ENCODE measurements around the gene LDLRAD4. TPM values are rescaled to one million over a fixed set of nuclear protein-coding genes. Genes with fewer than 3 reads are reported as not detected.

LDLRAD4 gene
- total RNA-seq, 1 donor from 2014 or later, result 18.3 TPM

DNA sequence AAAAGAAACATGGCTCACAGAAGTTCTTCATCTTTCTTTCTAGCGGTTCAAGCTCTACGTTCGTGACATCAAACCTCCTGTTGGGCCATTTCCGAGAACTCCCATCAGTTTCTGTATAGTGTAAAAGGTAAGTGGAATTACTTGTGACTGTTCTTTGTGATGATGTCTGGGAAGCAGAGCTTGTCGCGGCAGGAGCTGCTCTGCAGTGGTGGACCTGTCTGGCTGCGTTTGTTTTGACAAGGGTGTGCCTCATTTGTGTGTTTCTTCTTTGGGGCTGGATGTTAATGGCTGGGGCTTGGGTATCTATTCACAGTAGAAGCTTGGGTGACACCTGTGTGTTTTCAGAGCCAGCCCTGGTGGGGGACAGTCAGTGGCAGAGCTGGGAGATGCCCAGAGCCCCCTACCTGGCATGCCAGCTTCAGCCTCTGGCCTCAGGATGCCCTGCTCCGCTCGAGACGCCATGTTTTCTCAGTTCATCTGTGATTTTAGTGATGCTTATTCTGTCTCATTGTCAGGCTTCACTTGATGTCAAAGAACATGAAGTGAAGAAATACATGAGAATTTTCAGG is 59.6 kb downstream of the LDLRAD4 start:
- Histone ChIP-seq H3K9me3 (ENCODE audit: control insufficient read depth in 3 of 3, low read length in 3 of 3) (no peaks in the 10 kb centered on the region), H3K9ac (ENCODE audit: low read depth in 1 of 3, low read length in 3 of 3) (no peak overlapping the region), H3K4me3 (ENCODE audit: low read length in 3 of 3) (no peak overlapping the region), H3K36me3 (ENCODE audit: control insufficient read depth in 3 of 3, insufficient read depth in 3 of 3, low read length in 3 of 3) (peaks cover 4 to 9% (median 7%) of the 10 kb centered on the region in 3 donors), H3K27ac (ENCODE audit: low read depth, low read length) (no peak overlapping the region), H3K27me3 (ENCODE audit: control insufficient read depth in 3 of 3, insufficient read depth in 3 of 3, low read length in 3 of 3) (no peaks in the 10 kb centered on the region), H3K4me1 (ENCODE audit: control insufficient read depth in 3 of 3, insufficient read depth in 3 of 3, low read length in 3 of 3) (peaks cover 5 to 6% (median 5%) of the 10 kb centered on the region in 3 donors)

DNA sequence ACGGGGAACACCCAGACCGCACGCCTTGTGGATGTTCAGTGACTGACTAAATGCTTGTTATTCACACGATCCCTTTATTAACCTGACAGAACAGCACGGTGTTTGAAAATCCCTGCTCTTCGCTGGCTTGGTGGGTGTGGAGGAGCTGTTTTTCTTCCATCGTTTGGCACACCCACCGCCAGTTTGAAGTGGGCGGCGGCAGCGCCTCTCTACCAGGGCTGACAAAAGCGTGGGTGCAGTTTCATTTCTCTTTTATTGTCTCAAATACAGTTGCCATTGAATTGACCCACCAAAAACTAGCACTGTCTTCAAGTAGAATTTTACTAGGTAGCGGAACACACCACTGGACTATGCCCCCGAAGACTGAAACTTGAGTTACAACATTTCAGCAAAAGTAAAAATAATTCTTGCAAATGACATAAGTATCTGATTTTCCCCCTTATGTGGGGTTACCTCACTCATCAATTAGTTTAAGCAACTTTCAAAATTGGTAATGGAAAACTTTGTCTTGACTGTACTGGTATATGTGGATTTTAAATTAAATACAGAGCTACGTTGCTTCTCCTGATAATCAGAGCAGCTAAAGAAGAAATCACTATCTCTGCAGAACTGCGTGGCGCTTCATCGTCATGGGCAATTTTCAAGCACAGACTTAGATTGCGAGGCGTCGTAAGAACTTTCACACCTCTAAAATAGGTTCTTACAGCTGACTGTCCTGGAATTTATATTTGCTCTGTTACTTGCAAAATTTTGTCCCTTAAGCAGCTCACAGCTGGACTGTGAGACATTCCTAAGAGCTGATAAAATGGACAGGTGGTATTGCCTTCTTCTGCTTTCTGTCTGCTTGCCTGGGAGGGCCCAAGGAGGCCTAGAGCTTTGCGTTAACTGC is 60.9 kb downstream of the LDLRAD4 start:
- Histone ChIP-seq H3K4me1 (ENCODE audit: control insufficient read depth in 3 of 3, insufficient read depth in 3 of 3, low read length in 3 of 3) (peaks cover 5 to 6% (median 5%) of the 10 kb centered on the region in 3 donors), H3K9me3 (ENCODE audit: control insufficient read depth in 3 of 3, low read length in 3 of 3) (no peaks in the 10 kb centered on the region), H3K9ac (ENCODE audit: low read depth in 1 of 3, low read length in 3 of 3) (no peak overlapping the region), H3K27me3 (ENCODE audit: control insufficient read depth in 3 of 3, insufficient read depth in 3 of 3, low read length in 3 of 3) (no peaks in the 10 kb centered on the region), H3K27ac (ENCODE audit: low read depth, low read length) (no peak overlapping the region), H3K36me3 (ENCODE audit: control insufficient read depth in 3 of 3, insufficient read depth in 3 of 3, low read length in 3 of 3) (peaks cover 4 to 9% (median 7%) of the 10 kb centered on the region in 3 donors), H3K4me3 (ENCODE audit: low read length in 3 of 3) (no peak overlapping the region)

DNA sequence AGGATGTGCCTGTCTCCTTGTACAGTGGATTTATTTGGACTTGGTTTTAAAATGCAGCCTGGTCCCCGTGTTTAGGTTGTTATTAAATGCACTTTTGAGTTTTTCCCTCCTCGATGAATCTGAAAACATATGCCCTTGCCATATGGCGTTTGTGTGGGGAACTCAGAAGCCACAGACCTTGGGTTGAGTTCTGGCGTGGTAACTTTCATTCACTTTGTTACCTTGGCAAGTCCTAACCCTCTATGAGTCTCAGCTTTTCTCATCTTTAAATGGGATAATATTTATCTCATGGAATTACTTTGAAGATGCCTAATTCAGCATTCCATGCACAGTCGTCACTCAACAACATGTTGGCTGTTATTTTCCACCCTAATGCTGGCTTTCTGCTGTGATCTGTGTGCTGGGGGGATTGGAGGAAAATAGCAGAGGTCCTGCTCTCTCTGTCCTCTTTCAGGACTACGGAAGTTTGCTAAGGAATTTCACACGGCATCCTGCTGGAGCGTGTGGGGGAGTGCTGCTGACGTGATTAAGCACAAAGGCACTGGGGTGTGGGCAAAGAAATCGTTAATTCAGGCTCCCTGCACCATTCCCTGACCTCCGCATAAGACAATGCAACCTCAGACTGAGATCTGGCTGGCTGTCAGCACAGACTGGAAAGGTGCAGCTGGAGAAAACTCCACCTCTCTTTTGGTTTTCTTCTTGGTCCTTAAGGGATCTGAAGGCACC is 61.7 kb downstream of the LDLRAD4 start:
- Histone ChIP-seq H3K27ac (ENCODE audit: low read depth, low read length) (no peak overlapping the region), H3K9ac (ENCODE audit: low read depth in 1 of 3, low read length in 3 of 3) (no peak overlapping the region), H3K4me3 (ENCODE audit: low read length in 3 of 3) (no peak overlapping the region)

DNA sequence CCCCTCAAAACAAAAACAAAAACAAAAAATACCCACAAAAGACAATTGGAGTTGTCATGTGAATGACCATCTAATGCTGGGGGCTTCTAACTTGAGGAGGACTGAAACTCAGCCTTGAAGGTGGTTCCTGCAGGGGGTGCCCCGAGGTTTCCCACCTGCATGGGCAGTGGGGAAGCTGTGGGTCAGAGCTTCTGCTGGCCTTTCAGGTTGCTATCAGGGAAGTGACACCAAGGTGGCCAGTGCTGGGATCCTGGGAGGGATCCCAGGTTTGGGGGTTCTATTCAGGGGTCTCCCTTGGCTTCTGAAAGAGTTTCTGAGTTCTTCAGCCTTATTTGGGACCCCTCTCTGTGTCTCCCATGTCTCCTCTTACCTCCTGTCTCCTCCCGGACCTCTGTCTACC is 62.8 kb downstream of the LDLRAD4 start:
- H3K27me3 ChIP-seq (ENCODE audit: control insufficient read depth in 3 of 3, insufficient read depth in 3 of 3, low read length in 3 of 3), result no peaks in the 10 kb centered on the region
- H3K9me3 ChIP-seq (ENCODE audit: control insufficient read depth in 3 of 3, low read length in 3 of 3), result no peaks in the 10 kb centered on the region
- H3K4me1 ChIP-seq (ENCODE audit: control insufficient read depth in 3 of 3, insufficient read depth in 3 of 3, low read length in 3 of 3), result peaks cover 3 to 7% (median 5%) of the 10 kb centered on the region in 3 donors
- H3K9ac ChIP-seq (ENCODE audit: low read depth in 1 of 3, low read length in 3 of 3), result no peak overlapping the region
- H3K27ac ChIP-seq (ENCODE audit: low read depth, low read length), result no peak overlapping the region
- H3K4me3 ChIP-seq (ENCODE audit: low read length in 3 of 3), result no peak overlapping the region
- H3K36me3 ChIP-seq (ENCODE audit: control insufficient read depth in 3 of 3, insufficient read depth in 3 of 3, low read length in 3 of 3), result peaks cover 4 to 9% (median 7%) of the 10 kb centered on the region in 3 donors

More for the DNA sequence above, 61.7 kb downstream of the LDLRAD4 start:
- H3K4me1 ChIP-seq (ENCODE audit: control insufficient read depth in 3 of 3, insufficient read depth in 3 of 3, low read length in 3 of 3), result peaks cover 5 to 7% (median 6%) of the 10 kb centered on the region in 3 donors
- H3K36me3 ChIP-seq (ENCODE audit: control insufficient read depth in 3 of 3, insufficient read depth in 3 of 3, low read length in 3 of 3), result peaks cover 4 to 9% (median 7%) of the 10 kb centered on the region in 3 donors
- no peaks in the 10 kb centered on the region for H3K9me3 ChIP-seq (ENCODE audit: control insufficient read depth in 3 of 3, low read length in 3 of 3)
- no peaks in the 10 kb centered on the region for H3K27me3 ChIP-seq (ENCODE audit: control insufficient read depth in 3 of 3, insufficient read depth in 3 of 3, low read length in 3 of 3)

DNA sequence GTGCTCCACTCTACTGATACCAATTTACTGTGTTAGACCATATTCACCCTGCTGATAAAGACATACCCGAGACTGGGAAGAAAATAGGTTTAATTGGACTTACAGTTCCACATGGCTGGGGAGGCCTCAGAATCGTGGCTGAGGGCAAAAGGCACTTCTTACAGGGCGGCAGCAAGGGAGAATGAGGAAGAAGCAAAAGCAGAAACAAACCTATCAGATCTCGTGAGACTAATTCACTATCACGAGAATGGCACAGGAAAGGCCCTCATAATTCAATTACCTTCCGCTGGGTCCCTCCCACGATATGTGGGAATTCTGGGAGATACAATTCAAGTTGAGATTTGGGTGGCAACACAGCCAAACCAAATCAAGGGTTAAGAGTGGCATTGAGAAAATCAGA is 65.2 kb downstream of the LDLRAD4 start:
- no peak overlapping the region for H3K4me3 ChIP-seq (ENCODE audit: low read length in 3 of 3)
- H3K9me3 ChIP-seq (ENCODE audit: control insufficient read depth in 3 of 3, low read length in 3 of 3), result no peaks in the 10 kb centered on the region
- no peak overlapping the region for H3K9ac ChIP-seq (ENCODE audit: low read depth in 1 of 3, low read length in 3 of 3)
- H3K27me3 ChIP-seq (ENCODE audit: control insufficient read depth in 3 of 3, insufficient read depth in 3 of 3, low read length in 3 of 3), result no peaks in the 10 kb centered on the region
- H3K27ac ChIP-seq (ENCODE audit: low read depth, low read length), result no peak overlapping the region
- peaks cover 0 to 2% (median 0%) of the 10 kb centered on the region in 3 donors for H3K4me1 ChIP-seq (ENCODE audit: control insufficient read depth in 3 of 3, insufficient read depth in 3 of 3, low read length in 3 of 3)
- peaks cover 4 to 9% (median 7%) of the 10 kb centered on the region in 3 donors for H3K36me3 ChIP-seq (ENCODE audit: control insufficient read depth in 3 of 3, insufficient read depth in 3 of 3, low read length in 3 of 3)

DNA sequence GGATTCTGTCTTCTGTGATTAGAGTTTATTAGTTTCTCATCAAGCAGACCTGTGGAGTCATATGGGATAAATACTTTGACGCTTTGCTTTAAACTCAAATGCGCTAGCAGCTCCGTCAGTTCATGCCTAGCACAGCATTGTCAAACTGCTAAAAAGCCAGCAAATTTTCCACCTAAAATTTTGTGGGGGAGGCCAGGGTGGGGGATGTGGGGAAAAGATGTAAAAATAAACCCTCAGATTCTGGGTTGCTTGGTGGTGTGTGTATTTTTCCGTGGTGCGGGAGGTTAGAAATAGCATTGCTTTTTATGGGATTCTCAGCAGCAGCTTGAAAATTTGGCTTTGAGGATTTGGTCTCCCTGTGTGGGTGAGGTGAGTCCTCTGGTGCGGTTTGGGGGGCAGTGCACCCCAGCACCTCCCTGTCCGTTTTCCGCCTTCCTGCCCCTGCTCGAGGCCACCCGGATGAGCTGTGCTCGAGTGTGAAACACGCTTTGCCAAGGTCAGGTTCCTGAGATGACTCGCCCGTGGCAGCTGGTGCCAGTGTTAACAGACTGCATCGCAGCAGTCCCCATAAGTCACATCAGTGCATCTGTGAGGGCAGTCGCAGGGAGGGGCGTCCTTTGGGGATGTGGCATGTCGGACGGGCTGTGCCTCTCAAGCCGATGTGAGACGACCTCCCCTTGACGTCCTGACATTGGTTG is 65.9 kb downstream of the LDLRAD4 start:
- peaks cover 2 to 6% (median 4%) of the 10 kb centered on the region in 3 donors for H3K36me3 ChIP-seq (ENCODE audit: control insufficient read depth in 3 of 3, insufficient read depth in 3 of 3, low read length in 3 of 3)
- no peaks in the 10 kb centered on the region for H3K9me3 ChIP-seq (ENCODE audit: control insufficient read depth in 3 of 3, low read length in 3 of 3)
- H3K27ac ChIP-seq (ENCODE audit: low read depth, low read length), result no peak overlapping the region
- no peak overlapping the region for H3K9ac ChIP-seq (ENCODE audit: low read depth in 1 of 3, low read length in 3 of 3)
- H3K4me3 ChIP-seq (ENCODE audit: low read length in 3 of 3), result no peak overlapping the region
- H3K4me1 ChIP-seq (ENCODE audit: control insufficient read depth in 3 of 3, insufficient read depth in 3 of 3, low read length in 3 of 3), result peaks cover 0 to 2% (median 0%) of the 10 kb centered on the region in 3 donors
- no peaks in the 10 kb centered on the region for H3K27me3 ChIP-seq (ENCODE audit: control insufficient read depth in 3 of 3, insufficient read depth in 3 of 3, low read length in 3 of 3)

DNA sequence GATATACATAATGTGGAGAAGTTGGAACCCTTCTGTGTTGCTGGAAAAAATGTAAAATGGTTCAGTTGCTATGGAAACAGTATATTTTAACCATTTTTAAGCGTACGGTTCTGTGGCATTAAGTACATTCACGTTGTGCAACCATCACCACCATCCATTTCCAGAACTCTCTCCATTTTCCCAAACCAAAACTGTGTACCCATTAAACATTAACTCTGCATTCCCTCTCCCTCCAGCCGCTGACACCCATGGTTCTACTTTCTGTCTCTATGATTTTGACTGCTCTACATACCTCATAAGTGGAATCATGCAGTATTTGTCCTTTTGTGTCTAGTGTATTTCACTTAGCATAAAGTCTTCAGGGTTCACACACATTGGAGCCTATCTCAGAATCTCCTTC is 67.3 kb downstream of the LDLRAD4 start:
- H3K4me3 ChIP-seq (ENCODE audit: low read length in 3 of 3), result no peak overlapping the region
- no peak overlapping the region for H3K27ac ChIP-seq (ENCODE audit: low read depth, low read length)
- H3K9me3 ChIP-seq (ENCODE audit: control insufficient read depth in 3 of 3, low read length in 3 of 3), result no peaks in the 10 kb centered on the region
- no peaks in the 10 kb centered on the region for H3K27me3 ChIP-seq (ENCODE audit: control insufficient read depth in 3 of 3, insufficient read depth in 3 of 3, low read length in 3 of 3)
- H3K36me3 ChIP-seq (ENCODE audit: control insufficient read depth in 3 of 3, insufficient read depth in 3 of 3, low read length in 3 of 3), result peaks cover 0 to 2% (median 0%) of the 10 kb centered on the region in 3 donors
- no peak overlapping the region for H3K9ac ChIP-seq (ENCODE audit: low read depth in 1 of 3, low read length in 3 of 3)
- H3K4me1 ChIP-seq (ENCODE audit: control insufficient read depth in 3 of 3, insufficient read depth in 3 of 3, low read length in 3 of 3), result peaks cover 0 to 6% (median 2%) of the 10 kb centered on the region in 3 donors

DNA sequence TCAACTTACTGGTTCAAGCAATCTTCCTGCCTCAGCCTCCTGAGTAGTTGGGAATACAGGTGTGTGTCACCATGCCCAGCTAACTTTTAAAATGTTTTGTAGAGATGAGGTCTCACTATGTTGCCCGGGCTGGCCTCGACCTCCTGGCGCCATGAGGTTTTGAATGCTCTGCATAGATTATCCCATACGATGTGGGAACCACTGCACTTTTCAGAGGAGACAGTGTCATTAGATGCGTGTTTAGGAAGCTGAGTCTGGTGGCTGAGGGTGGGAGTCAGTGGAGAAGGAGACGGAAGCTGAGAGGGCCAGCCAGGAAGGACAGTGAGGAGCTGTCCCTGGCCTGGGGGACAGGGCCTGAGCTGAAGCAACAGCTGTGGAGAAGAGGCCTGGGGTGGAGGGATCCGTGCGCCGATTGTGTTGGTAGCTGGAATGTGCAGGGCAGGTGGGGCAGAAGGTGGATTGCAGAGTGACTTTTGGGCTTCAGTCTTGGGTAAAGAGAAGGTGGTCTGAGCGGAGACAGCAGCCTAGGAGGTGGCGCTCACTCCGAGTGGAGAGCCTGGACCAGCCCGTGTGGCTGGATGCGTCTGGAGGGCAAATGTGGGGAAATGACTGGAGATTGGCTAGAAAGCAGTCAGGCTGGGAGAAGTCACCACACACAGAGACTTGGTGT is 68.0 kb downstream of the LDLRAD4 start:
- Histone ChIP-seq H3K27me3 (ENCODE audit: control insufficient read depth in 3 of 3, insufficient read depth in 3 of 3, low read length in 3 of 3) (no peaks in the 10 kb centered on the region), H3K4me1 (ENCODE audit: control insufficient read depth in 3 of 3, insufficient read depth in 3 of 3, low read length in 3 of 3) (peaks cover 0 to 6% (median 2%) of the 10 kb centered on the region in 3 donors), H3K36me3 (ENCODE audit: control insufficient read depth in 3 of 3, insufficient read depth in 3 of 3, low read length in 3 of 3) (peaks cover 0 to 2% (median 0%) of the 10 kb centered on the region in 3 donors), H3K27ac (ENCODE audit: low read depth, low read length) (no peak overlapping the region), H3K4me3 (ENCODE audit: low read length in 3 of 3) (no peak overlapping the region), H3K9me3 (ENCODE audit: control insufficient read depth in 3 of 3, low read length in 3 of 3) (no peaks in the 10 kb centered on the region), H3K9ac (ENCODE audit: low read depth in 1 of 3, low read length in 3 of 3) (no peak overlapping the region)

DNA sequence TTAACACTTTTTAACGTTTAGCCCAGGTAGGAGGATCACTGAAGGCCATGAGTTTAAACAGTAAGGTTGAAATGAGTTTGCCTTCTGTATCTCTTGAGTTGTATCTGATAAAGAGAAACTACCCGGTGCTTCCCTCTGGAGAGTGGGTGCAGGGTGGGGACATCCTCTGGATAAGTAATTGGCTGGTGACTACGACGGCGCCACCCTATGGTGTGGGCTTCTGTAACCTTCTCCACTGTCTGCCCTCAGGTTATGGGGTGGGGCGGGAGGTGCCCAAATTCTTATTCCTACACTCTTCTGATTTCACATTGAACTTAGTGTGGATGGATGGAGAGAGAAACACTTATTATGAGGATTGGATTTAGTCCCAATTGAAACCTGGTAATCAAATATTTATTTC is 68.8 kb downstream of the LDLRAD4 start:
- no peaks in the 10 kb centered on the region for H3K27me3 ChIP-seq (ENCODE audit: control insufficient read depth in 3 of 3, insufficient read depth in 3 of 3, low read length in 3 of 3)
- H3K27ac ChIP-seq (ENCODE audit: low read depth, low read length), result no peak overlapping the region
- no peaks in the 10 kb centered on the region for H3K9me3 ChIP-seq (ENCODE audit: control insufficient read depth in 3 of 3, low read length in 3 of 3)
- H3K9ac ChIP-seq (ENCODE audit: low read depth in 1 of 3, low read length in 3 of 3), result no peak overlapping the region
- peaks cover 0 to 2% (median 0%) of the 10 kb centered on the region in 3 donors for H3K36me3 ChIP-seq (ENCODE audit: control insufficient read depth in 3 of 3, insufficient read depth in 3 of 3, low read length in 3 of 3)
- H3K4me3 ChIP-seq (ENCODE audit: low read length in 3 of 3), result no peak overlapping the region
- H3K4me1 ChIP-seq (ENCODE audit: control insufficient read depth in 3 of 3, insufficient read depth in 3 of 3, low read length in 3 of 3), result peaks cover 0 to 6% (median 2%) of the 10 kb centered on the region in 3 donors

Data from skeletal muscle tissue (tissue), 4 donors.